Measurements from ENCODE around the gene HPCA. TPM values are rescaled to one million over a fixed set of nuclear protein-coding genes. Genes with fewer than 3 reads are reported as not detected.

HPCA gene
- total and polyA plus RNA-seq, 2 of the 13 experiments (the other 11 are each of a cell fraction or from before 2014, with no cell fraction given): not detected

DNA sequence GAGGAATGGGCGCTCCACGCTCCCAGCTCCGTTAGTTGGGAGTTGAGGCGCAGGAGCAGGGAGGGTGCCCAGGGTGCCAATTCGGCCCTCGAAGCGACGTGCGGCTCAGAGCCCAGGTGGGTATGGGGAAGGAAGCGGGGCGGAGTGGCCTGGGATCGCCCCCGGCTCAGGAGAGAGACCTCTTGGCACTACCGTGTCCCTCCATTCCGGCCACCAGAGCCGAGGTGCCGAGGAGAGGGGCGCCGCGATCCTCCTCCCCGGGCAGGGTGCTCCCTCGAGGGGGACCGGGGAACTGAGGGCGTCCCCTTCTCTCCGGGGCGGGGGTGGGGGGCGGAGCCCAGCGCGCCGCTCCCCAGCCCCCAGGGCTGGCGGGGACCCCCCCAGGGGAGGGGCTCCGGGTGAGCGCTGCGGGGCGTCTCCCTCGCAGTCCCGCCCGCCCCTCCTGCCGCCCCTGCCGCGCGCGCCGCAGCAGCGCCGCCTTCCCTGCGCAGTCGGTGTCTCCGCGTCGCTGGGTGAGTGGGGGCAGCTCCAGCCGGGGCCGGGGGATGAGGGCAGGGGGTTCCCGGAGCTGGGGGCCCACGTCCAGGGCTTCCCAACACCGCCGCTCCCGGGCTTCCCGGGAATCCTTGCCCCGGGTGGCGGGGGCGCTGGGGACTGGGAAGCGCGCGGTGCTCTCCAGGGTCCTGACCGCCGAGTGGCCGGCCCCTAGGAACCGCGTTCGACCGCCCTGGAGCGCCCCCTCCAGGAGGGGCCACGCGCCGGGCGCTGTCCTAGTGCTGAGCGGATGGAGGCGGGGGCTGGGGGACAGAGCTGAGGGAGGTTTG is at the start of gene HPCA (continued):
- no peak for TF ChIP-seq ATF1 (CRISPR knock-in tag; IDR thresholded peaks at IDR 0.05)
- TF ChIP-seq, protein P1, sequence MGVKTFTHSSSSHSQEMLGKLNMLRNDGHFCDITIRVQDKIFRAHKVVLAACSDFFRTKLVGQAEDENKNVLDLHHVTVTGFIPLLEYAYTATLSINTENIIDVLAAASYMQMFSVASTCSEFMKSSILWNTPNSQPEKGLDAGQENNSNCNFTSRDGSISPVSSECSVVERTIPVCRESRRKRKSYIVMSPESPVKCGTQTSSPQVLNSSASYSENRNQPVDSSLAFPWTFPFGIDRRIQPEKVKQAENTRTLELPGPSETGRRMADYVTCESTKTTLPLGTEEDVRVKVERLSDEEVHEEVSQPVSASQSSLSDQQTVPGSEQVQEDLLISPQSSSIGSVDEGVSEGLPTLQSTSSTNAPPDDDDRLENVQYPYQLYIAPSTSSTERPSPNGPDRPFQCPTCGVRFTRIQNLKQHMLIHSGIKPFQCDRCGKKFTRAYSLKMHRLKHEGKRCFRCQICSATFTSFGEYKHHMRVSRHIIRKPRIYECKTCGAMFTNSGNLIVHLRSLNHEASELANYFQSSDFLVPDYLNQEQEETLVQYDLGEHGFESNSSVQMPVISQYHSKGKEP (CRISPR knock-in tag; IDR thresholded peaks at IDR 0.05): peak; percentile 99
- TF ChIP-seq, protein P2, sequence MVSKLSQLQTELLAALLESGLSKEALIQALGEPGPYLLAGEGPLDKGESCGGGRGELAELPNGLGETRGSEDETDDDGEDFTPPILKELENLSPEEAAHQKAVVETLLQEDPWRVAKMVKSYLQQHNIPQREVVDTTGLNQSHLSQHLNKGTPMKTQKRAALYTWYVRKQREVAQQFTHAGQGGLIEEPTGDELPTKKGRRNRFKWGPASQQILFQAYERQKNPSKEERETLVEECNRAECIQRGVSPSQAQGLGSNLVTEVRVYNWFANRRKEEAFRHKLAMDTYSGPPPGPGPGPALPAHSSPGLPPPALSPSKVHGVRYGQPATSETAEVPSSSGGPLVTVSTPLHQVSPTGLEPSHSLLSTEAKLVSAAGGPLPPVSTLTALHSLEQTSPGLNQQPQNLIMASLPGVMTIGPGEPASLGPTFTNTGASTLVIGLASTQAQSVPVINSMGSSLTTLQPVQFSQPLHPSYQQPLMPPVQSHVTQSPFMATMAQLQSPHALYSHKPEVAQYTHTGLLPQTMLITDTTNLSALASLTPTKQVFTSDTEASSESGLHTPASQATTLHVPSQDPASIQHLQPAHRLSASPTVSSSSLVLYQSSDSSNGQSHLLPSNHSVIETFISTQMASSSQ (IDR thresholded peaks at IDR 0.05; ENCODE audit: low read depth): no peak
- TF ChIP-seq, protein P2 (CRISPR knock-in tag; IDR thresholded peaks at IDR 0.05; ENCODE audit: borderline replicate concordance): 0 out of 2 replicates have a peak, but pooled peaks have one; percentile 43
- no peak for TF ChIP-seq MBNL3 (CRISPR knock-in tag; conservative IDR thresholded peaks at IDR 0.05)
- no peak for TF ChIP-seq HNF4G (IDR thresholded peaks at IDR 0.05; ENCODE audit: borderline replicate concordance, low read depth, low read length)
- TF ChIP-seq HNF4G (CRISPR knock-in tag; IDR thresholded peaks at IDR 0.05; ENCODE audit: borderline replicate concordance, low read depth): peak; percentile 75; the same call in 1 of the 2 replicates
- TF ChIP-seq SMAD3 (CRISPR knock-in tag; IDR thresholded peaks at IDR 0.05): peak; percentile 93
- 0 out of 2 replicates have a peak, but pooled peaks have one; percentile 78 for TF ChIP-seq PAWR (CRISPR knock-in tag; IDR thresholded peaks at IDR 0.05; ENCODE audit: borderline replicate concordance)
- peak; percentile 99 for TF ChIP-seq KLF6 (CRISPR knock-in tag; IDR thresholded peaks at IDR 0.05)
- peak; percentile 94 for TF ChIP-seq HMGXB3 (CRISPR knock-in tag; IDR thresholded peaks at IDR 0.05; ENCODE audit: borderline replicate concordance)
- TF ChIP-seq ZNF766 (CRISPR knock-in tag; IDR thresholded peaks at IDR 0.05; ENCODE audit: borderline replicate concordance): peak; percentile 98
- TF ChIP-seq ZNF383 (CRISPR knock-in tag; IDR thresholded peaks at IDR 0.05; ENCODE audit: borderline replicate concordance): no peak
- peak; percentile 90 for TF ChIP-seq ZNF746 (CRISPR knock-in tag; IDR thresholded peaks at IDR 0.05)
- TF ChIP-seq NPAS2 (CRISPR knock-in tag; IDR thresholded peaks at IDR 0.05; ENCODE audit: borderline replicate concordance): peak; percentile 92; the same call in 1 of the 2 replicates
- TF ChIP-seq MAZ (IDR thresholded peaks at IDR 0.05; ENCODE audit: borderline replicate concordance, low read depth, low read length): peak; percentile 92
- peak; percentile 92 for TF ChIP-seq MAZ (CRISPR knock-in tag; IDR thresholded peaks at IDR 0.05; ENCODE audit: low read depth)
- peak; percentile 97 for TF ChIP-seq GLI4 (CRISPR knock-in tag; IDR thresholded peaks at IDR 0.05; ENCODE audit: borderline replicate concordance)
- peak; percentile 98 for TF ChIP-seq ZNF430 (CRISPR knock-in tag; IDR thresholded peaks at IDR 0.05)
